K562 (cell line): ENCODE results near the gene GALNT5. TPM values are rescaled to one million over a fixed set of nuclear protein-coding genes. Genes with fewer than 3 reads are reported as not detected.

ENCODE experiments used
- CBFA2T3 ChIP-seq: fragments of 450-650 bp; IDR thresholded peaks from 2 replicates; pipeline ENCODE4 v1.6.1; 2017
- FIP1L1 ChIP-seq: fragments of 200-400 bp; formaldehyde crosslinking; IDR thresholded peaks from 2 replicates; pipeline ENCODE4 v1.6.1; 2018; ENCODE audit warnings: mild to moderate bottlenecking, low read depth, low read length; ENCODE audit not compliant: poor library complexity, severe bottlenecking
- FOXO4 ChIP-seq: fragments of 450-650 bp; formaldehyde crosslinking; IDR thresholded peaks from 2 replicates; pipeline ENCODE4 v1.4.0; 2020; ENCODE audit warnings: mild to moderate bottlenecking, moderate library complexity
- HMGXB4 ChIP-seq: sonication (generic); formaldehyde crosslinking; IDR thresholded peaks from 2 replicates; pipeline ENCODE4 v1.8.1; 2023; ENCODE audit warnings: mild to moderate bottlenecking, missing genetic modification reagents
- HNRNPK ChIP-seq: fragments of 200-400 bp; formaldehyde crosslinking; IDR thresholded peaks from one replicate; pipeline ENCODE4 v1.6.1; 2018; ENCODE audit warnings: mild to moderate bottlenecking, low read depth, low read length; ENCODE audit not compliant: poor library complexity, severe bottlenecking
- HSF4 ChIP-seq: fragments of 250-450 bp; sonication (Bioruptor Pico); IDR thresholded peaks from 2 replicates; pipeline ENCODE4 v2.1.2; 2022; ENCODE audit warnings: mild to moderate bottlenecking, moderate library complexity, borderline replicate concordance
- JUNB ChIP-seq: fragments of 450-650 bp; formaldehyde crosslinking; conservative IDR thresholded peaks from 2 replicates; pipeline ENCODE4 v1.4.0; 2020; ENCODE audit warnings: mild to moderate bottlenecking
- KDM1A ChIP-seq, 2 experiments: fragments of 450-650 bp; IDR thresholded peaks; 2 replicates each; pipeline ENCODE4 v1.6.1; 2016; ENCODE audit warnings: mild to moderate bottlenecking in 2 of 2
- NR2F6 ChIP-seq: fragments of 450-650 bp; formaldehyde crosslinking; IDR thresholded peaks from 2 replicates; pipeline ENCODE4 v1.4.0; 2020; ENCODE audit warnings: mild to moderate bottlenecking
- POLR2AphosphoS5 ChIP-seq: IDR thresholded peaks from 2 replicates; pipeline ENCODE4 v1.6.1; 2011; ENCODE audit warnings: mild to moderate bottlenecking, low read depth, low read length, moderate library complexity; ENCODE audit not compliant: control insufficient read depth, insufficient read depth
- RERE ChIP-seq: sonication (generic); formaldehyde crosslinking; IDR thresholded peaks from 2 replicates; pipeline ENCODE4 v1.8.0; 2023; ENCODE audit warnings: missing genetic modification reagents, mild to moderate bottlenecking, borderline replicate concordance
- RNF2 ChIP-seq: sonication (generic); IDR thresholded peaks from 2 replicates; pipeline ENCODE4 v1.6.1; 2016
- SAFB ChIP-seq: fragments of 200-400 bp; formaldehyde crosslinking; IDR thresholded peaks from 2 replicates; pipeline ENCODE4 v1.6.1; 2017; ENCODE audit warnings: low read depth, low read length, borderline replicate concordance
- TBL1XR1 ChIP-seq, 2 experiments: IDR thresholded peaks; 2 replicates each; pipeline ENCODE4 v1.6.1; 2012; ENCODE audit warnings: improper control_type of control experiment in 2 of 2, low read length in 2 of 2, mild to moderate bottlenecking in 1 of 2
- ZC3H11A ChIP-seq: IDR thresholded peaks from 2 replicates; pipeline ENCODE4 v1.6.1; 2012; ENCODE audit warnings: low read depth, low read length, improper control_type of control experiment
- ZFP36 ChIP-seq: fragments of 150-350 bp; IDR thresholded peaks from 2 replicates; pipeline ENCODE4 v1.6.1; 2018; ENCODE audit warnings: low read length, low read depth; ENCODE audit not compliant: partially characterized antibody
- ZNF165 ChIP-seq: fragments of 250-450 bp; sonication (Bioruptor Pico); IDR thresholded peaks from 2 replicates; pipeline ENCODE4 v1.4.0; 2020; ENCODE audit warnings: borderline replicate concordance
- ZNF589 ChIP-seq: fragments of 200-800 bp; sonication (Bioruptor generic); IDR thresholded peaks from 2 replicates; pipeline ENCODE4 v1.6.1; 2016; ENCODE audit warnings: low read depth, missing genetic modification characterization, missing compliant biosample characterization
- ZNF717 ChIP-seq: fragments of 250-450 bp; sonication (Bioruptor Pico); IDR thresholded peaks from 2 replicates; pipeline ENCODE4 v1.5.0; 2021
- ZNF75A ChIP-seq: fragments of 450-650 bp; formaldehyde crosslinking; IDR thresholded peaks from 2 replicates; pipeline ENCODE4 v1.4.0; 2020; ENCODE audit warnings: mild to moderate bottlenecking
- polyA plus RNA-seq, 8 experiments: library from polyadenylated mRNA; depleted of rRNA in 4 of 8; stranded (reverse) in 5 of 8; unstranded in 3 of 8; fragments of >200 nt; fragmentation: Nextera tagmentation in 2 of 8; fragmentation: Illumina TruSeq in 1 of 8; extraction: Ambion mirVana in 2 of 8; extraction: Trizol in 1 of 8; gene quantifications; 2 replicates each; pipeline versions ENCODE4 v1.2.1 to v1.2.3, GENCODE V29; 2011 to 2014; ENCODE audit warnings: inconsistent platforms in 1 of 8, missing spikeins in 1 of 8
- total RNA-seq, 7 experiments: library from RNA; depleted of rRNA in 6 of 7; stranded (reverse); fragments of >200 nt in 6 of 7; fragmentation: Illumina TruSeq in 2 of 7; extraction: Trizol in 2 of 7; gene quantifications; 2 replicates each; pipeline versions ENCODE4 v1.2.1 to v1.2.3, GENCODE V29; 2011 to 2021; ENCODE audit warnings: low replicate concordance in 1 of 7

Gene GALNT5
- total and polyA plus RNA-seq, 9 of the 15 experiments (the other 6 are each of a cell fraction or from before 2014, with no cell fraction given) = 21.6 to 73.0 (median 54.7) TPM

- TF ChIP-seq SAFB = no peak
- no peak for TF ChIP-seq NR2F6
- no peak for TF ChIP-seq FIP1L1
- TF ChIP-seq ZFP36 = no peak
- TF ChIP-seq POLR2AphosphoS5 = peak; percentile 84
- no peak for TF ChIP-seq ZNF75A (CRISPR knock-in tag)
- no peak for TF ChIP-seq ZC3H11A
- no peak for TF ChIP-seq JUNB (CRISPR knock-in tag)
- no peak for TF ChIP-seq ZNF165
- TF ChIP-seq HMGXB4 (CRISPR knock-in tag) = no peak
- TF ChIP-seq RERE (CRISPR knock-in tag) = no peak
- TF ChIP-seq CBFA2T3 = no peak
- TF ChIP-seq ZNF717 (CRISPR knock-in tag) = no peak
- TF ChIP-seq FOXO4 (CRISPR knock-in tag) = no peak
- no peak for TF ChIP-seq TBL1XR1 (IDR thresholded peaks at IDR 0.05; ENCODE audit: low read length in 2 of 2)
- TF ChIP-seq ZNF589 (CRISPR knock-in tag) = no peak
- TF ChIP-seq KDM1A (IDR thresholded peaks at IDR 0.05) = no peak
- TF ChIP-seq HNRNPK = no peak
- no peak for TF ChIP-seq HSF4 (CRISPR knock-in tag)
- no peak for TF ChIP-seq RNF2
Measured at GRCh38 chr2:157257312-157258252, at the start of gene GALNT5 (continued).
